DMS 273 (cell line): Measurements from ENCODE around the gene IL11.
"Not testable (repeated sequence)": the region's sequence is repeated elsewhere in the genome, so short reads cannot be mapped to it uniquely, and the experiment has no call there.

ENCODE experiments used
- DNase-seq: peaks from one replicate; lab custom pipeline; 2025; ENCODE audit not compliant: unreplicated experiment; lab: John Stamatoyannopoulos, UW

IL11 gene

DNA sequence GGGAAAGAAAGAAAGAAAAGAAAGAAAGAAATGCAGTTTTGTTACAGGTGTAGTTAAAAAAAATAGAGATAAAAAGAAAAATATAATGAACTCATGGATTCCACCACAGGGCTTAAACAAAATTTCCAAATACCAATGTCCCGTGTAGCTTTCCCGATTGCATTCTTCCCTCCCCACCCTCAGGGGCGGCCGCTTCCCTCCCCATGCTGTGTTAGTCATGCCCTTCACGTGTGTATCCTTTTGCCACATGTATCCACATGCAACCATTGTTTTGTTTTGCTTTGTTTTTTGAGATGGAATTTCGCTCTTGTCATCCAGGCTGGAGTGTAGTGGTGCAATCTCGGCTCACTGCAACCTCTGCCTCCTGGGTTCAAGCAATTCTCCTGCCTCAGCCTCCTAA lies 34.2 kb downstream of the IL11 start:
- DNase-seq: no peak

- DNase-seq: no peak
Measured at GRCh38 chr19:55333870-55334269, 36.4 kb downstream of the IL11 start.

DNA sequence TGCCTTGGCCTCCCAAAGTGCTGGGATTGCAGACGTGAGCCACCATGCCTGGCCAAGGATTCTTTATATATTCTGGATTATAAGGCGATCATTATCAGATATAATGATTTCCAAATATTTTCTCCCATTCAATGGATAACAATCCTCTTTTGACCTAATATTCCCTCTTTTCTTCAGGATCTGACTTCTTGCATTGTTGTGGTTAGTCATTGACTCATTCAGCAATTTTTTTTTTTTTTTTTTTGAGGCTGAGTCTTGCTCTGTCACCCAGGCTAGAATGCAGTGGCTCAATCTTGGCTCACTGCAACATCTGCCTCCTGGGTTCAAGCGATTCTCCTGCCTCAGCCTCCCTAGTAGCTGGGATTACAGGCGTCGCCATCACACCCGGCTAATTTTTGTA lies 40.5 kb downstream of the IL11 start:
- not testable (repeated sequence) for DNase-seq

- DNase-seq: peak; percentile 79
Measured at GRCh38 chr19:55328774-55329318, 41.4 kb downstream of the IL11 start.

DNA sequence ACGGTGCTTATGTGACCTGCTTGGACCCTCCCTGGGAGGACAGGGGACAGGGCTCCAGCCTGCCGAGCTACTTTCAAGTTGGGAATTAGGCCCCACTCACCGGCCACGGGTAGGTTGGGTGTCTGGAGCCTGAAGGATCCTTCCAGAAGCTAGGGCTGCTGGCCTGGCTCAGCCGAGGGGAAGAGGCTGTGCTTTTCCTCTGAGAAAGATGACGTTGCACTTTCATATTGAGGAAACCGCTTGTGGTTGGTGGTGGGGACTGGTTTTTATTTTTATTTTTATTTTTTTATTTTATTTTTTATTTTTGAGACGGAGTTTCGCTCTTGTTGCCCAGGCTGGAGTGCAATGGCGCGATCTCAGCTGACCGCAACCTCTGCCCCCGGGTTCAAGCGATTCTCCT lies 45.1 kb downstream of the IL11 start, which contains the start of gene TMEM150B:
Gene TMEM150B (minus strand): TSS at position 170 of the 400 bp plus-strand sequence. CDS start 4,305 bp downstream, outside the sequence.
- DNase-seq: no peak

DNA sequence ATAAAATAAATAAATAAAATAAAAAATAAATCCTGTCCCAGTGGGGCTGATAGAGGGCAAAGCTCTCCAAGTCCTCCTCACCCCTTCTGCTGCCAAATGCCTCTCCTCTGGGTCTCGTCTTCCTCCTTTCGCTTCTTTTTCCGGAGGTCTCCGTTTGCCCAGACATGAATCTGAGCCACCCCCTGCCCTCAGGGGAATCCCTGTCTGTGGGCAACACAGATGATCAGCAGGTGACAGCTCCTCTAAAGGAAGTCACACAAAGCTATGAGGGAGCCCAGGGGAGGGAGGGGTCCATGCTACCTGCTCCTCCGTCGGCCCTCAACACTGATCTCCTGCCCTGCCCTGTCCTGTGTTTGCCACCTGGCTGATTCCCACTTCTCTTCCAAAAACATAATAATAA lies 45.6 kb downstream of the IL11 start:
- DNase-seq: no peak

DNA sequence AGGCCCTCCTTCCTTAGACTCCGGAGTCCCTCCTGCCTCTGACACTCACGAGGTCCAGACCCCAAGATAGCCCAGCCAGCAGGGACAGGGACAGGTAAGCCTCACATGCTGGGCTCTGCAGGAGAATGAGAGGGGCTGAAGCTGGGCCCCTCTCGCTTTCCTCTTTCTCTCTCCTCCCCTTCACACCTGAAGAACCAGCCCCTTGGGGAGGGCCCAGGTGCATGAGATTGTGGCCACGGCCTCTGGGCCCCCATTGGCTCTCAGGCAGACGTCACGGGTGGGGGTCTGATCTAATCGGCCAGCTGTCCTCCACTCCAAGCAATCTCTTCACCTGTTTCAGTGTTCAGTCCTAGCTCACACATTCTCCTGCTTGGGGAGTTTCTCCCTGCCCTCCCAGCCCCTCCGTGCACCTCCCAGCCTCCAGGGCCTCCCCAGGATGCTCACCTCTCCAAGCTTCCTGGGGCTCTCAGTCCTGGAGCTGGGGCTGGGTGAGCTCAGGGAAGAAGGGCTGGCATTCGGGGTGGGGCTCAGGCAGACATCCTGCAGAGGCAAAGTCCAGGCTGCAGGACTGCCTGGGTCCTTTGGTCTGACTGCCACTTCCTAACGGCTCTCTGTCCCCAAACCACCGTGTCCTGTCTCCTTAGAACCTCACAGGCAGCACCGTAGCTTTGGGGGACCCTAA lies 47.9 kb downstream of the IL11 start:
- no peak for DNase-seq

DNA sequence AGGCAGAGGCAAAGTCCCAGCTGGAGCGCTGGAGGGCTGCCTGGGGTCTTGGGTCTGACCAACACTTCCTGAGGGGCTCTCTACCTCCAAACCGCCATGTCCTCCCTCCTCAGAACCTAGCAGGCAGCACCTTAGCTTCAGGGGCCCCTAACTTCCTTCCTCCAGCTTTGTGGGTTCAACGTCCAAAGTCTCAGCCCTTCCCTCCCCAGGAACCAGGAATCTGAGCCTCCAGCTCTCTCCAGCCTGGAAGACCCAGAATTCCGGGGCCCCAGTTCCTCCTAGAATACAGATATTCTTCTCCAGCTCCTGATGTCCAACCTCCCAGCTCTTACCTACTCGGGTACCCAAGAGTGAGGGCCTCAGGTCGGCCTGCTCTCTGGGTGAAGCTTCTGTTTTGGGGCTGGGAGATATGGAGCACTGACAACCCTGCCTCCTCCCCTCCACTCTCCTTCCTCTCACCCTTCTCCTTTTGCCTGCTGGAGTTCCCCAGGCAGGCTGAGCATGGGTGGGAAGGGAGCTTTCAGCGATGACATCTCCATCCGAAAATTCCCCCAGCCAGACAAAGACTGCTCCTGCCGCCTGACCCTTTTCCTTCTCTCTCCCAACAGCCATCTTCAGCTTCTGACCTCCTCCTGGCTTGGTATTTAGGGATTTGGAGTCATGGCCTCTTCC lies 48.7 kb downstream of the IL11 start:
- no peak for DNase-seq

GRCh38 chr19:55320844-55321419 lies 49.3 kb downstream of the IL11 start:
- DNase-seq: no peak

GRCh38 chr19:55319785-55320184 lies 50.5 kb downstream of the IL11 start:
- DNase-seq: peak; percentile 77

DNA sequence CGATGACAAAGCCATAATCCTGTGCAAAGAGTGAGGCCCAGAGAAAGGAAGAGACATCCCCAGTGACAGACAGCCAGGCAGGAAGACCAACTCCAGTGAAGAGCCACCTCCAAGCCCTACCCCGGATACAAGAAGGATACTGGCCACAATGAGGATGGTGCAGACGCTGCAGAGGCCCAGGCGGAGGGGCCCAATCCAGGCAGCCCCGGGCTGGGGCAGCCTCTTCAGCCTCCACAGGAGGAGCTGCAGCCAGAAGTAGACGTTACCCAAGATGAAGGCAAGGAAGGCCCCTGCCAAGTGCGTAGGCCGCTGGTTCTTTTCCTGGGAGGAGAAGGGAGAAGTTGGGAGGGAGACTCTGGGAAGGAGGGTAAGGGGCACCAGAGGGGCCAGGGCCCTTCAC lies 53.6 kb downstream of the IL11 start:
- DNase-seq: no peak

- DNase-seq: no peak
Measured at GRCh38 chr19:55315956-55316525, 54.2 kb downstream of the IL11 start.

DNA sequence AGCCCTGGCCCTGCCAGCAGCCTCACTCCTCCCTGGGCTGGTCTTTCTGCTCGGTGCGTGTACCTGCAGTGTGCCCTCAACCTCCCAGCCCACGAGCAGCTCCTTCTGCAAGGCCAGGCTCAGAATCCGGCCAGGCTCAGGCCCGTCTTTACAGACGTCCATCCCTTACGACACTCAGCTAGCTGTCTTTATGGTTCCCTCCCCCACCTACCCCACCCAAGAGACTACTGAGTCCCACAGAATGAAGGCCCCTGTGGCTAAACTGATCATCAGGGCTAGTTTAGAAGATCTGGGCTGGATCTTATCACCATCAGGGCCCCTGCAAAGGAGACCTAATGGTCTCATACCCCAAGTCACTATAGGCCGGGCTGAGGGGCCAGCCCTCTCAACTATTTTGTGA lies 55.9 kb downstream of the IL11 start:
- no peak for DNase-seq
